HEK293T (cell line): ENCODE measurements around the gene BTBD7.

Source experiments
- ARNT ChIP-seq: fragments of 450-650 bp; IDR thresholded peaks from 2 replicates; pipeline ENCODE4 v1.6.1; 2017; ENCODE audit warnings: mild to moderate bottlenecking
- ZNF384 ChIP-seq: fragments of 450-650 bp; IDR thresholded peaks from 2 replicates; pipeline ENCODE4 v1.6.1; 2016

GRCh38 chr14:93281937-93282336 is 50.9 kb downstream of the BTBD7 start:
- TF ChIP-seq ZNF384 (no peak), ARNT (no peak)
